GM19193 (cell line): ENCODE measurements around the gene CBX8.

Source experiments
- POLR2A ChIP-seq: IDR thresholded peaks from 4 replicates; pipeline ENCODE4 v1.6.1; 2011; ENCODE audit not compliant: insufficient read depth, insufficient read length; ENCODE audit errors: extremely low read depth

Gene CBX8

GRCh38 chr17:79806446-79806760 lies 9.5 kb upstream of the CBX8 start:
- no peak for TF ChIP-seq POLR2A

GRCh38 chr17:79804856-79805696 lies 8.2 kb upstream of the CBX8 start:
- TF ChIP-seq POLR2A: no peak

GRCh38 chr17:79803997-79804855 lies 7.3 kb upstream of the CBX8 start:
- no peak for TF ChIP-seq POLR2A

GRCh38 chr17:79803421-79803996 lies 6.6 kb upstream of the CBX8 start:
- TF ChIP-seq POLR2A: no peak

- TF ChIP-seq POLR2A: no peak
These were observed 6.0 kb upstream of the CBX8 start for GRCh38 chr17:79802736-79803420.

- no peak for TF ChIP-seq POLR2A
These were observed 5.3 kb upstream of the CBX8 start for GRCh38 chr17:79802039-79802735.

- no peak for TF ChIP-seq POLR2A
These were observed 4.5 kb upstream of the CBX8 start for GRCh38 chr17:79801156-79802038.

- TF ChIP-seq POLR2A: no peak
These were observed 3.7 kb upstream of the CBX8 start for GRCh38 chr17:79800325-79801155.

- TF ChIP-seq POLR2A: no peak
These were observed 2.9 kb upstream of the CBX8 start for GRCh38 chr17:79799538-79800324.

- TF ChIP-seq POLR2A: no peak
These were observed 2.3 kb upstream of the CBX8 start for GRCh38 chr17:79799174-79799537.

GRCh38 chr17:79798299-79799173 lies 1.7 kb upstream of the CBX8 start:
- no peak for TF ChIP-seq POLR2A
